CD4-positive, alpha-beta T cell treated with Interleukin-6 at 100 ng/mL for 8 hours (primary cell): Measurements from ENCODE around the gene KNG1.

Source experiments
- DNase-seq: peaks from one replicate; pipeline ENCODE4 v3.0.0-alpha.2; 2020; ENCODE audit warnings: mixed read lengths, low spot score

The KNG1 gene

GRCh38 chr3:186779204-186779603 lies 62.0 kb downstream of the KNG1 start:
- no peak for DNase-seq

- no peak for DNase-seq
Observed at GRCh38 chr3:186782542-186783057, 65.4 kb downstream of the KNG1 start.

GRCh38 chr3:186783058-186783730 lies 66.0 kb downstream of the KNG1 start, which contains the start of gene EIF4A2:
TSS of gene EIF4A2 (plus strand) at chr3:186783577. CDS start at chr3:186783611, 34 bp downstream.
- DNase-seq, result peak; percentile 88

- peak; percentile 79 for DNase-seq
Observed at GRCh38 chr3:186783731-186784515, 66.8 kb downstream of the KNG1 start.

GRCh38 chr3:186784820-186785494 lies 67.8 kb downstream of the KNG1 start:
- no peak for DNase-seq

- DNase-seq, result no peak
Observed at GRCh38 chr3:186785495-186786018, 68.4 kb downstream of the KNG1 start.

- DNase-seq, result no peak
Observed at GRCh38 chr3:186786922-186787321, 69.8 kb downstream of the KNG1 start.

GRCh38 chr3:186787642-186788481 lies 70.7 kb downstream of the KNG1 start:
- DNase-seq, result no peak

- DNase-seq, result no peak
Observed at GRCh38 chr3:186788482-186789370, 71.6 kb downstream of the KNG1 start.

- no peak for DNase-seq
Observed at GRCh38 chr3:186789554-186790260, 72.5 kb downstream of the KNG1 start.

- DNase-seq, result no peak
Observed at GRCh38 chr3:186790261-186790981, 73.3 kb downstream of the KNG1 start.
